Measurements from ENCODE around the gene CLOCK.

CLOCK gene

DNA sequence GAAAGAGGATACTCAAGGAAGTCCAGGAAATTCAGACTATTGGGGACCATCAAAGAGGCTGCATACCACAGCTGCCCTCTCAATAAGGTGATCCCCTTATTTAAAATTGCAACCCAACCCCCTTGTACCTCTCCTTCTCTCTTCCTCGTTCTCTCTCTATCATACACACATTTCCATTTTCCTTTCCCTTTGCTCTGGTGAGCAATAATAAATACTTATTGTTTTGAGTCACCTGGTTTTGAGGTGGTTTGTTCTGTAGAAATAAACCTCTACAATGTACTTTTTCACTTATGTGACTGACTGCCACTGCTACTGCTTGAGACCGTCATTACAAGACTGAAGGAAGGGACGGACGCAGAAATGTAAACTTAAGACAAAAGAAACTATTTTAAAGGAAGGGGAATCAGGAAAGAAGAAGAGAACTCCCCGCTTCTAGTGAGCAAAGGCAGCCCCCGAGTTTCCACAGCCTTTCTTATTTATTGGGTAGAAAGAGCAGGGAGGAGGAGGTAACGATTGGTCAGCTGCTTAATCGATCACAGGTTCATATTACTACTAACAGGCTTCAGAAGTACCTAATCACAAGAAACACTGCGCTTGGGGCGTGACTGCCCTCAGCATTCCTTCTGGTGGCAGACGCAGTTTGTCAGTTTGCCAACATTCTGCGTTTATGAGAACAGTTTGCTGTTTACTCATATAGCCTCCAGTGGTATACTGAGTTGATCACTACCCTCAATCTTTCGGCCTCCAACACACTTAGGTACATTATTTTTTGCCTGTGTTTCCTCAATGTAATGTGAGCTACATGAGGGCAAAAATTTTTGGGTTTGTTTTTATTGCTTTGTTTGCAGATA lies 167.9 kb downstream of the CLOCK start:
- Histone ChIP-seq H3K27me3 (ENCODE audit: control insufficient read depth in 1 of 2, insufficient read depth in 2 of 2, low read length in 2 of 2) (no peaks in the 10 kb centered on the region), H3K36me3 (ENCODE audit: control insufficient read depth in 1 of 2, insufficient read depth in 2 of 2, low read length in 2 of 2) (no peaks in the 10 kb centered on the region), H3K4me3 (ENCODE audit: low read depth in 1 of 2, low read length in 2 of 2) (peak overlapping the region; percentile 14 to 26), H3K4me1 (ENCODE audit: control insufficient read depth in 1 of 2, insufficient read depth in 2 of 2, low read length in 2 of 2) (peaks cover 20 to 24% of the 10 kb centered on the region in 2 donors), H3K9me3 (ENCODE audit: control insufficient read depth in 1 of 2, low read length in 2 of 2) (no peaks in the 10 kb centered on the region), H3K9ac (ENCODE audit: low read depth in 1 of 2, low read length in 2 of 2) (no peak overlapping the region), H3K27ac (ENCODE audit: low read depth, low read length) (no peak overlapping the region)

All from duodenal mucosa (tissue), 2 donors.